Measurements from ENCODE around the gene AAGAB.

The AAGAB gene

DNA sequence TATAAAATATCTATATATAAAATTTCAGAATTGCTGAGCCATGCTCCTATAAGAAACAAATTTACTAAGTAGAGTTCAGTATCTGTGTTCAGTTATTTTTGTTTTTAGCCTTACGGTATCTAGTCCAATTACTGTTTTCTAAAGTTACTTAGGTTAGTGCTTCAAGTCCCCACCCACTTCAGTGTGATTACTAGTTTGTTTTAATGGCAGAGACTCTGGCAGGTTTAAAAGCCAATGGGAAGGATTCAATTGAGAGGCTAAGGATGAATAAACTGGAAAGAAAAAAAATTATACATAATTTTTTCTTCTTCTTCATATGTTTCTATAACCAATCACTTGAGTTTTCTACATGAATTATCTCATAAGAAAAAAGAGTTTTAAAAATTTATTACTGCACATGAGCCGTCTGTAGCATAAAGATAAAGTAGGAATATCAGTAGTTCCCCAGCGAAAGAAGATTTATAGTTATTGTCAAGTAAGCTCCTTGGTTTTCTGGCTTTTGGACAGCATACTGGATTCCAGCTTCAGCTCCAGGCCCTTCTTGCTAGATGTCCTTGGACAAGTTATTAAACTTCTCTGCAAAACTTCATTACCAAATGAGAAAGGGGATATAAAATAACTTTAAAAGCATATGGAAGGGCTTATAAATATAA is 46.8 kb downstream of the AAGAB start:
- no peak for DNase-seq

DNA sequence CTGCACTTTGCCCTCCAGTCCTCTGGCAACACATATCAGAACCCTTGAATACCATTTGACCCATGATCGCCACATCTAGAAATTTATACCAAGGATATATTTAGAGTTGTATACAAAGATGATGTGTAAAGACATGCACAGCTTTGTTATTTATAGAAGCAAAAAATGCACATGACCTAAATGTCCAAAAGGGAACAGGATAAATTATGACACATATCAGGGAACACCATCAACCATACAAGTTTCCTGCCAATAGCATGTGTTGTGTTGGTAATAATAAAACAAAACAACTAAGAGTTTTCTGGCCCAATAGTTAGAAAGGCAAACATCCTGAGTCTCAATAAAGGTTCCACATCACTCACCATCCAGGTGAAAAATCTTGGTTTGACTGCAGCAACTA is 51.5 kb downstream of the AAGAB start:
- DNase-seq: no peak

- no peak for DNase-seq
Observed at GRCh38 chr15:67202091-67202490, 52.4 kb downstream of the AAGAB start.

DNA sequence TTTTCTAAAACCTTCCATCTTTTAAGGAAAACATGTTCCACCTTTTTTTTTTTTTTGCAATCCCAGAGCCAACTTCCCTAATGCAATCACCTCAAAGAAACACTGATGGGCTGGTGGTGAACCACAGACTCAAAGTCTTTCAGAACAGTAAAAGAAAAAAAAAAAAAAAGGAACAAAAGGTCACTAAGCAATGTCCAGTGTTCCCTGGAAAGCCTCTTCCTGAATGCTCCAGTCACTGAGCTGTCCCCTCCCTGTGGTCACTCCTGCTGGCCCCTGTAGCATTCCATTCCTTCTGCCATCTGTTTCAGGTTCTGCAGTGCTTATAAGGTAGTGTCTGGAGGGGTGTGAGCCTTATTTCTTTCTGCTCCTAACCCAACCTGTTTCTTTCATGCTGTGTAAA is 53.3 kb downstream of the AAGAB start:
- no peak for DNase-seq

- no peak for DNase-seq
Observed at GRCh38 chr15:67199881-67200763, 54.3 kb downstream of the AAGAB start.

DNA sequence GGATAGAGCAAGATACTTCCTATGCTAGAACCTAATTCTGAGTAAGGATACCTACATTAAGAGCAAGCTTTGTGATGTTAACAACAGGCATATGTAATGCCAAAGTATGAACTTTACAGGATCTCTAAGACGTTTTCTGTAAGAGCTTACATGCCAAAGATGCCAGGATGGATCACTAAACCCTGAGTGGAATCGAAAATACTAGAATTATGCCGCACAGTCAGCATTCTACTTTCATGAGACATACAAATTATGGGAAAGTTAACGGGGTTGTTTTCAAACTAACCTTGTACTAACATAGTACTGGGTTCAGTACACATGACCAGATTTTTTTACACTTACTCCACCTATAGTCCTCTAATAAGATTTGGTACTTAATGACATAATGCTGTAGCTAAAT is 55.1 kb downstream of the AAGAB start:
- DNase-seq: no peak

- DNase-seq: no peak
Observed at GRCh38 chr15:67198157-67198754, 56.2 kb downstream of the AAGAB start.

GRCh38 chr15:67197364-67197695 is 57.1 kb downstream of the AAGAB start:
- DNase-seq: no peak

GRCh38 chr15:67196672-67197363 is 57.6 kb downstream of the AAGAB start:
- no peak for DNase-seq

GRCh38 chr15:67196222-67196621 is 58.2 kb downstream of the AAGAB start:
- no peak for DNase-seq

DNA sequence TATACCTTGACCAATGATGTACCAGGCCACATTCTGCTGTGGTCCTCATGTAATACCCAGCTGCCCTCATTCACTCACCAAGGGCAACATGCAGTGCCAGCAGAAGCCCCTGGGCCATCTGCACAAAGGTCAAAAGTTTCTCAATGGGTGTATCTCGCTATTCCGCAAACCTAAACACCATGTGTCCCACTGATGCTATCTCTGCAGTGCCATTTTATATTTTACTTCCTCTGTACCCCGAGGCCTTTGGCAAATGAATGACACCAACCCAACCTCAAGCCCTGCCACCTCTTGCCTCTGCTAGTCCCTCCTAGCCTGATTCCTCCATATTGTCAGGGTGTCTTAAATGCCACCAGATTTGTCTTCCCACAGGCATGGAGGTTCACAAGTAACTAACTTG is 59.2 kb downstream of the AAGAB start:
- no peak for DNase-seq

DNA sequence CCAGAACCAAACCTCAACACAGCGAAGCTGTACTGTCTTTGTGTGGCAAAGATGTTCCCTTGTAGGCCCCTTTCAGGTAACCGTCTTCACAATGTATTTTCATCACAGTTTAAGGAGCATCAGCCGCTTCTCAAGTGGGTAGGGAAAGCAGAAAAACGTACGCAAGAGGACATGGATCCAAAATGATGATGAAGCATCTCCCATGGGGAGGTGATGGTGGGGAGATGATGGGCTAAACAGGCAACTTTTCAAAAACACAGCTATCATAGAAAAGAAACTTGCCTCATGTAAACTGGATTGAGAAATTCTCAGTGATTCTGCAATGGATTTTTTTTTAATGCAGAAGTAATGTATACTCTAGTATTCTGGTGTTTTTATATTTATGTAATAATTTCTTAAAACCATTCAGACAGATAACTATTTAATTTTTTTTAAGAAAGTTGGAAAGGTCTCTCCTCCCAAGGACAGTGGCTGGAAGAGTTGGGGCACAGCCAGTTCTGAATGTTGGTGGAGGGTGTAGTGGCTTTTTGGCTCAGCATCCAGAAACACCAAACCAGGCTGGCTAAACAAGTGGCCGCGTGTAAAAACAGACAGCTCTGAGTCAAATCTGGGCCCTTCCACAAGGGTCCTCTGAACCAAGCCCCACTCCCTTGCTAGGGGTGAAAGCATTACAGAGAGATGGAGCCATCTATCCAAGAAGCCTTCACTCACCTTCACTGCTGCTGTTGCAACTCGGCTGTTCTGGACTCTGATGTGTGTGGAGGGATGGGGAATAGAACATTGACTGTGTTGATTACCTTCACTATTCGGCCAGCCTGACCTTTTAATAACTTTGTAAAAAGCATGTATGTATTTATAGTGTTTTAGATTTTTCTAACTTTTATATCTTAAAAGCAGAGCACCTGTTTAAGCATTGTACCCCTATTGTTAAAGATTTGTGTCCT is 60.0 kb downstream of the AAGAB start:
- no peak for DNase-seq

- no peak for DNase-seq
Observed at GRCh38 chr15:67193223-67193990, 61.1 kb downstream of the AAGAB start.

- no peak for DNase-seq
Observed at GRCh38 chr15:67192185-67192820, 62.2 kb downstream of the AAGAB start.

DNA sequence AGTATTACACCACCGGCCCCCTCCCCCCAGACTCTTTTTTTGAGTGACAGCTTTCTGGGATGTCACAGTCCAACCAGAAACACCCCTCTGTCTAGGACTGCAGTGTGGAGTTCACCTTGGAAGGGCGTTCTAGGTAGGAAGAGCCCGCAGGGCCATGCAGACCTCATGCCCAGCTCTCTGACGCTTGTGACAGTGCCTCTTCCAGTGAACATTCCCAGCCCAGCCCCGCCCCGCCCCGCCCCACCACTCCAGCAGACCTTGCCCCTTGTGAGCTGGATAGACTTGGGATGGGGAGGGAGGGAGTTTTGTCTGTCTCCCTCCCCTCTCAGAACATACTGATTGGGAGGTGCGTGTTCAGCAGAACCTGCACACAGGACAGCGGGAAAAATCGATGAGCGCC is 63.6 kb downstream of the AAGAB start:
- DNase-seq: no peak

DNA sequence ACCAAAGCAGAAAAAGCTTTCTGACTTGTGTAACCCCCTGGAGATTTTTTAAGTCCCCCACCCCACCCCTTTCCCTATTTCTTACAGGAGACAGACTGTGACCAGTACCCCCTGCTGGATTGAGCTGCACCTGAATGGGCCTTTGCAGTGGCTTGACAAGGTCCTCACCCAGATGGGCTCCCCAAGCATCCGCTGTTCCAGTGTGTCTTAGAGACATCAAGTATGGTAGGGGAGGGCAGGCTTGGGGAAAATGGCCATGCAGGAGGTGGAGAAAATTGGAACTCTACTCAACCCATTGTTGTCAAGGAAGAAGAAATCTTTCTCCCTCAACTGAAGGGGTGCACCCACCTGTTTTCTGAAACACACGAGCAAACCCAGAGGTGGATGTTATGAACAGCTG is 64.1 kb downstream of the AAGAB start:
- DNase-seq: no peak

- no peak for DNase-seq
Observed at GRCh38 chr15:67189326-67190051, 65.0 kb downstream of the AAGAB start.

DNA sequence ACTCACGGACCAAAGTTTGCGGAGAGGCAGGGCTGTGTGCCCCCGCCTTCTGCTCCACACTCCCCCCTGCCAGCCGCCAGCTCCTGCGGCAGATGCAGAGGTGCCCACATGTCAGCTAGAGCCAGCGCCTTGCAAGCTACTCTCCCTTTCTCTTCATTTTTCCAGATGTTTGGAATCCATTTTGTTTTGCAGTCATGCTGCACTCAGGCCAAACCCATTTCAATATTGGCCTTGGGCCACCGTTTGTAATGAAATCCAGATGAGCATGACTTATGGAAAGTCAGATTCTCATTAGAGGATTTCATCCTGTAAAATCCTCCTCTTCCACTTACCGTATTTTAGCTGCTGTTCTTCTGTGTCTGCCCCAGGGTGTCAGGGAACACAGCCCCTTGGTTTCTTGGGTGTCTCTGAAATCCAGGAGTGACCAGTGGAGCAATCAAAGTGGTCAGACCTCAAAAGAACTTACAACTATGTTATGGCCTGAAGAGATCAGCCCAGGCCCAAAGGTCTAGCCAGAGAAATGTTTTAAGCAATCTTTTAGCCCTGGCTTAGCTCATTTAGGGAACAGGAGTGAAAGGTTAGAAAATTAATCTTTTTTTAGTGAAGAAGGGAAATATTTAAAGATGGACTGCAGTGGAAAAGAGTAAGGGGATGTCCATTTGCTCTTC is 65.8 kb downstream of the AAGAB start:
- no peak for DNase-seq

DNA sequence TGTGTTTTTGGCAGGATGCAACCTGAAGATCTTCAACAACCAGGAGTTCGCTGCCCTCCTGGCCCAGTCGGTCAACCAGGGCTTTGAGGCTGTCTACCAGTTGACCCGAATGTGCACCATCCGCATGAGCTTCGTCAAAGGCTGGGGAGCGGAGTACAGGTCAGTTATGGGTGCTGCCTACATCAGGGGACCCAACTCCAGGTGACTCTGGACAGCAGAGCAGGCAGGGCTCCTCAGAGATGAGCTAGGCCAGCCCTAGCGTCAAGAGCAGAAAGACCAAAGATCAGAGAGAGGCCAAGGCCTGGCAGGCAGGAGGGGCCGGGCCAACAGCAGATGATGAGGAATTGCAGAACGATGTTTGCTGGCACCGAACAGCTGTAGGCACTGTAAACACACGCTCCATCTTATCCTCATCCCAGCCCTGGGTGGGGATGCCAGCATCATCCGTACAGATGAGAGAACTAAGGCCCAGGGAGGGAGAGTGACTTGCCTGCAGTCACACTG is 67.1 kb downstream of the AAGAB start:
- DNase-seq: no peak
